ENCODE data around the gene PUS3.

GRCh38 chr11:125901872-125902271 lies 1.1 kb downstream of the PUS3 start:
- TF ChIP-seq CTCF (IDR thresholded peaks at IDR 0.05 in 8 of 11, conservative IDR thresholded peaks at IDR 0.05 in 3 of 11) (no peak), POLR2A (IDR thresholded peaks at IDR 0.05) (no peak), POLR2AphosphoS5 (IDR thresholded peaks at IDR 0.05) (no peak)
